DND-41 (cell line): Measurements from ENCODE around the gene CTSA.

Experiments used
- EZH2 ChIP-seq: IDR thresholded peaks from 3 replicates; pipeline ENCODE4 v1.6.1; 2012; ENCODE audit warnings: borderline replicate concordance, low read depth, mild to moderate bottlenecking, moderate library complexity, low read length, inconsistent platforms; ENCODE audit not compliant: severe bottlenecking
- TF ChIP-seq, protein P1 (sequence below): IDR thresholded peaks from 2 replicates; pipeline ENCODE4 v1.5.1; 2012; ENCODE audit warnings: borderline replicate concordance, low read length, moderate library complexity, mild to moderate bottlenecking; ENCODE audit not compliant: poor library complexity, severe bottlenecking; ENCODE audit errors: extremely low read depth

DNA sequence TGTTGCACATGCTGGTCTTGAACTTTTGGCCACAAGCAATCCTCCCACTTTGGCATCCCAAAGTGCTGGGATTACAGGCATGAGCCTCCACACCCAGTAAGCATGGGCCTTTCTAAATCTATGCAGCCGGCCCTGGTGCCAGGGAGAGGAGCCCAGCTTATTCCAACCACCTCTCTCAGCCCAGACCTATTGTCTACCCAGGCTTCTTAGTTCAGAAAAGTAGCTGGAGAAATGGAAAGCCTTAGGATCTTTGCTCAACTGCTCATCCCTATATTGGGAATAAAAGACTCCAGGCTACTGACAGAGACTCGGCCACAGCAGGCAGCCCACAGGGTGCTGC lies 35.6 kb downstream of the CTSA start:
- no peak for TF ChIP-seq EZH2
- TF ChIP-seq, protein P1, sequence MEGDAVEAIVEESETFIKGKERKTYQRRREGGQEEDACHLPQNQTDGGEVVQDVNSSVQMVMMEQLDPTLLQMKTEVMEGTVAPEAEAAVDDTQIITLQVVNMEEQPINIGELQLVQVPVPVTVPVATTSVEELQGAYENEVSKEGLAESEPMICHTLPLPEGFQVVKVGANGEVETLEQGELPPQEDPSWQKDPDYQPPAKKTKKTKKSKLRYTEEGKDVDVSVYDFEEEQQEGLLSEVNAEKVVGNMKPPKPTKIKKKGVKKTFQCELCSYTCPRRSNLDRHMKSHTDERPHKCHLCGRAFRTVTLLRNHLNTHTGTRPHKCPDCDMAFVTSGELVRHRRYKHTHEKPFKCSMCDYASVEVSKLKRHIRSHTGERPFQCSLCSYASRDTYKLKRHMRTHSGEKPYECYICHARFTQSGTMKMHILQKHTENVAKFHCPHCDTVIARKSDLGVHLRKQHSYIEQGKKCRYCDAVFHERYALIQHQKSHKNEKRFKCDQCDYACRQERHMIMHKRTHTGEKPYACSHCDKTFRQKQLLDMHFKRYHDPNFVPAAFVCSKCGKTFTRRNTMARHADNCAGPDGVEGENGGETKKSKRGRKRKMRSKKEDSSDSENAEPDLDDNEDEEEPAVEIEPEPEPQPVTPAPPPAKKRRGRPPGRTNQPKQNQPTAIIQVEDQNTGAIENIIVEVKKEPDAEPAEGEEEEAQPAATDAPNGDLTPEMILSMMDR = no peak
